NCI-H1092 (cell line): Measurements from ENCODE around the gene C19orf38.
A peak's percentile ranks its signal among the peaks of the same experiment; 100 is the strongest.
"Not testable (repeated sequence)": the region's sequence is repeated elsewhere in the genome, so short reads cannot be mapped to it uniquely, and the experiment has no call there.

Experiments
- DNase-seq: peaks from one replicate; lab custom pipeline; 2025; lab: John Stamatoyannopoulos, UW

The C19orf38 gene

DNA sequence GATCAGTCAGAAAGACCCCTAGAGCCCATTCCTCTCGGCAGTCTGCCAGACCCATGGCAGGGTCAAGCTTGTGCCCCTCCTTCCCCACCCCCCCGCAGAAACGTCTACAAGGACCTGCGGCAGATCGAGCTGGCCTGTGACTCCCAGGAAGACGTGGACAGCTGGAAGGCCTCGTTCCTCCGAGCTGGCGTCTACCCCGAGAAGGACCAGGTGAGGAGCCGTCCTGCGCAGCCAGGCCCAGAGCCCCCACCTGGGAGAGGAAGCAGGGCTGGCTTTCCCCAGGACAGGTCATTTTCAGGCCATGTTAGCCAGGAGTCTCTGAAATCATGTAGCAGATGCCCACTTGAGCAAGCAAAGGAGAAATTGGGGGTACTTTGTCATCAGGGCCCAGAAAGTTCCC is 24.5 kb upstream of the C19orf38 start:
- DNase-seq: no peak

DNA sequence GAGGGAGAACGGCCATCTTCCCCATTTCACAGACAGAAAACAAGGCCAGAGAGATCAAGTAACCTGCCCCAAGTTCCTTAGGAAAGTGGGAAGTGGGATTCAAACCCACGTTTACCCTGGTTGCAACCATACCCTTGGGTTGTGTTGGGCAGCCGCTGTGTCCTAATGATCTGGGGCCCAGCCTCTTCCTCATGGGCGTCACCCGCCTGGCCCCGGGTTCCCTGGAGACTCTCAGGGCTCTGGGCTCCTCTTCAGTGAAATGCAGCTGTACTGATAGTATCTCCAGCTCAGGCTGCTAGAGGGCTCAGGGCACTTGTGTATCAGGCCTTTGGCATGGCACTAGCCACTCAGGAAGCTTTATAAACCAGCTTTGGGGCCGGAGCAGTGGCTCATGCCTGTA is 22.0 kb upstream of the C19orf38 start:
- no peak for DNase-seq

GRCh38 chr19:10826846-10827245 is 21.4 kb upstream of the C19orf38 start:
- no peak for DNase-seq

DNA sequence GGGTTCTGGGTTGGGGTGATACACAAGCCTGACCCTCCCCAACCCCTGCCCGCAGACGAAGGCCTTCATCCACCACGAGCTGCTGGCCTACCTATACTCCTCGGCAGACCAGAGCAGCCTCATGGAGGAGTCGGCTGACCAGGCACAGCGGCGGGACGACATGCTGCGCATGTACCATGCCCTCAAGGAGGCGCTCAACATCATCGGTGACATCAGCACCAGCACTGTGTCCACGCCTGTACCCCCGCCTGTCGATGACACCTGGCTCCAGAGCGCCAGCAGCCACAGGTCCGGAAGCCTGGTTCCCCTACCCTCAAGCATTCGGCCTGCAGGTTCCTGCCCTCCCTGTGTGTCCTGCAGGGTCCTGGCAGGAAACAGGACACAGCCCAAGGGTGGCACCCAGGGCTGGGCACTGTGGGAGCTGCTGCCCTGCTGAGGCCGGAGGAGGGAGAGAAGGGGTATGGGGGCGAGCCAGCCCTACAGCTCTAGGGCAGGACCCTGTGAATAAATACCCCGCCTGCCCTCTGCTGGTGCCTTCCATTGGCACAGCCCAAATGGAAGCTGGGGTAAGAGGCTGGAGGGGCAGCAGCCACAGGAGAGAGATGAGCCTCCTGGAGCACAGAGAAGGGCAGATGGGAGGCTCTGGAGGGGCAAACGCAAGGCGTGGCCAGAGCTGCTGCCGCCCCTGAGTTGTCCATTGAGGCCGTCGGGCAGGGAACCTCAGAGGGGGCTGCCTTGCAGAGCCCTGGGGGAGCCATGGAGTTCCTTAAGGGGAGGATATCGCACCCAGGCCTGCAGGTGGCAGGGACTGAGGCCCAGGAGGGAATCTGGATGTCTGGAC is 19.0 kb upstream of the C19orf38 start:
- no peak for DNase-seq

- no peak for DNase-seq
Measured at GRCh38 chr19:10829967-10830366, 18.2 kb upstream of the C19orf38 start.

DNA sequence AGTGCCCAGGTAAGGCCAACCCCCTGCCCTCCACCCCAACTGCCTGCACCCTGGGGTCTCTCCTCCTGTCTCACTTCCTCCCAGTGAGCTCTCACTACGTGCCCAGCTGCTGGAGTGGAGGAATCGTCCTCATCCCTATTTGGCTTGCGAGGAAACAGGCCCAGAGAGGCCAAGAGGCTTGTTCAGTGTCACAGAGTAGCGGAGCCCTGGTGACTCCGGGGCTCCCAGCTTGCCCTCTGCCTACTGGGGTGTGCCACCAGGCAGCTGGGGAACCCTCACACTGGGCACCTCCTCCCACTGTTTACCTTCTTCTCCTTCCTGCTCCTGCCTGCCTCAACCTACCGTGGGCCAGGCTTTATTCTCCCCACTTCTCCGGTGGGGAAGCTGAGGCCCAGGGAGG is 17.8 kb upstream of the C19orf38 start:
- no peak for DNase-seq

- DNase-seq: no peak
Measured at GRCh38 chr19:10830931-10831779, 17.1 kb upstream of the C19orf38 start.

DNA sequence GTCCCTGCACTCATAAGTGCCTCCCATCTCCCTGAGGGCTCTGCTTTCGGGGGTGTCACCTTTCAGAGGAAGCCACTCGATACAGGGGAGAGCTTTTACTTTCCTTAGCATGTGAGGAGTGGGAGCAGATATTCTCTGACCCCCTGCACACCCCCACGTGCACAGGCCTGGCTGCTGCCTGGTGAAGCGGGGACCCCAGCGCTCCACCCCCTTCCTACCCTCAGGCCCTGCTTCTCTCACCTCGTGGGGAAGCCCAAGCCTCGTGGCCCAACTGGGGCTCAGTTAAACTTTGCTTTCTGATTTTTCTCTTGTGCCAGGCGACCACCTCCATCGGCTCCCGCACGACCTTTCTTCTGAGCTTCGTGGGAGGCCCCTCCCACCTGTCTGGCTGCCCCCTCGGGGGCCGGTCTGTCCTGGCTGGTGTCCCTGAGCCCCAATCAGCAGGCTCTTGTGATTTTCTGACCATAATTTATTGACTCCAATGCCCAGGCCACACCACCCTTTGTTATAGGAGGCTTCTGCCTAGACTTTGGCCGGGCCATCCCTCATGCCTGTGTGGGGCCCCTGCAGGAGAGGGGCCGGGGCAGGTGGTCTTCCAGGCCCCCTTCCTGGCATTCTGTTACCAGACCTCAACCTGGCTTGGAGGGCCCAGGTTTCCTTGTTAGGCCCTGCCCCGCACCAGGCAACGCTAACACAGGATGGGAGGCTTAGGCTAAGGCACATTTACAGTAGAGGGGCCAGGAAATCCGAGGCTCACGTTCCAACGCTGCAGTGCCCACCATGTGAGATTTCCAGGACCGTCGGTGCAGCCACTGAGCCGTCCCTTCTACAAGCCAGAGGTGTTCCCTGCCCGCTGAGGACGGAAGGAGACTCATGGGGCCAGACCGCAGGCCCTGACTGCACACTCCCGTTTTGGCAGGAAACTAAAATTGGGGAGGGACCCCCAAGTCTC is 16.0 kb upstream of the C19orf38 start:
- no peak for DNase-seq

- DNase-seq: no peak
Measured at GRCh38 chr19:10832939-10833296, 15.3 kb upstream of the C19orf38 start.

- DNase-seq: no peak
Measured at GRCh38 chr19:10835089-10835753, 13.0 kb upstream of the C19orf38 start.

GRCh38 chr19:10835754-10836478 is 12.3 kb upstream of the C19orf38 start, which contains the start of gene TMED1:
TSS of gene TMED1 (minus strand) at chr19:10836212. CDS start at chr19:10836191, 21 bp downstream.
- peak; percentile 99 for DNase-seq

- peak; percentile 87 for DNase-seq
Measured at GRCh38 chr19:10836479-10837330, 11.5 kb upstream of the C19orf38 start.

GRCh38 chr19:10837649-10838048 is 10.6 kb upstream of the C19orf38 start:
- not testable (repeated sequence) for DNase-seq

GRCh38 chr19:10838377-10838776 is 9.8 kb upstream of the C19orf38 start:
- no peak for DNase-seq

GRCh38 chr19:10839114-10840050 is 8.8 kb upstream of the C19orf38 start:
- DNase-seq: no peak

- DNase-seq: no peak
Measured at GRCh38 chr19:10842788-10843187, 5.4 kb upstream of the C19orf38 start.

DNA sequence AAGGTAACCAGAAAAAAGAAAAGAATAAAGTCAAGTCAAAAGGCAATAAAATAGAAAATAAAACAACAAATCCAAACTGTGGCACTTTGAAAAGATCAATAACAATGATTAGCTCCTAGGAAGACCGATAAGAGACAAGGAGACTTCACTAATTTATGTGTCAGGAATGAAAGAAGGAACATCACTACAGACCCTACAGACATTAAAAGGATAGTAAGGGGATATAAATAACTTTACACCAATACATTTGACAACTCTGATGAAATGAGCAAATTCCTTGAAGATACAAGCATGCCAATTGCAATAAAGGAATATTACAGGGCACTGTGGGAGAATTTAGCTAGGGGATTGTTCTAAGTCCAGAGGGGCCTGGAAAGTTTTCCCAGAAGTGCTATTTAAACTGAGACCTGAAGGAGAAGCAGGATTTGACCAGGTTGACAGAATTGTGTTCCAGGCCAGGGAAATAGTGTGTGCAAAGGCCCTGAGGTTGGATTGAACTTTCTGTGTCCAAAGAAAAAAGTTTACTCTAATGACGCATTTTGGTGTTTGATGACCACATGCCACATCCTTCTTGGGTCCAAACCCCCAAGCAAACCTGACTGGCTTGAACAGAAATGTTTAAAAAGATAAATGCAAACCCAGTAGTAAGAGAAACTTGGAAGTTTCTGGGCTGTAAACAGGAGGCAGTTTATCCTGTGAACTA is 1.6 kb upstream of the C19orf38 start:
- no peak for DNase-seq

DNA sequence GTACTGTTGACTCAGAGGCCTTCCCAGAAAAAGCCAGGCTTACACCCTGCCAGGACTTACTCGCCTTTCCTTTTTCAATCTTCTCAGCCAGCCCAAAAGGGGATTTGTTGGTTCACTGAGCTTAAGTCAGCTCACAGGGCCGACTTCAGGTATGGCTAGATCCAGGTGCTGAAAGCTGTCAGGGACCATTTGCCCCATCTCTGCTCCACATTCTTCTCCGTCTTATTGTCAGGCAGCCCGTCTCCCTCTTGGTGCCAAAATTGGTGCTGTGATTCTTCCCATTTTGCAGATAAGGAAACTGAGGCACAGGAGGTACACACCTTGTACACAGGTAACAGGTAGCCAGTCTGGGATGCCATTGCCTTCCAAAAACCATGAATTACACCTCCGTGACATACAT is 2.4 kb downstream of the C19orf38 start:
- no peak for DNase-seq
